Liver (tissue), 9 donors: ENCODE results near the gene SLC7A10. TPM values are rescaled to one million over a fixed set of nuclear protein-coding genes. Genes with fewer than 3 reads are reported as not detected.

Experiments used
- DNase-seq: peaks from one replicate; pipeline ENCODE4 v3.0.0-alpha.2; 2017; ENCODE audit warnings: low spot score
- H3K27ac ChIP-seq, 2 donors: one replicate each; pipeline ENCODE4 v1.7.0; 2013; ENCODE audit warnings: inconsistent platforms in 2 of 2, low read length in 2 of 2, control low read depth in 1 of 2, low read depth in 1 of 2, mild to moderate bottlenecking in 1 of 2
- H3K27me3 ChIP-seq, 4 donors: one replicate each; pipeline versions ENCODE4 v1.6.1 to v1.7.0; 2013; ENCODE audit warnings: low read length in 3 of 4, inconsistent platforms in 1 of 4, mild to moderate bottlenecking in 1 of 4, moderate library complexity in 1 of 4; ENCODE audit not compliant: control insufficient read depth in 4 of 4, insufficient read depth in 4 of 4
- H3K36me3 ChIP-seq, 4 donors: one replicate each; pipeline versions ENCODE4 v1.6.1 to v1.7.0; 2013; ENCODE audit warnings: low read length in 3 of 4, mild to moderate bottlenecking in 3 of 4, low read depth in 1 of 4, moderate library complexity in 1 of 4; ENCODE audit not compliant: control insufficient read depth in 4 of 4, insufficient read depth in 3 of 4
- H3K4me1 ChIP-seq, 4 donors: one replicate each; pipeline versions ENCODE4 v1.6.1 to v1.7.0; 2013; ENCODE audit warnings: low read length in 3 of 4, mild to moderate bottlenecking in 3 of 4, moderate library complexity in 1 of 4; ENCODE audit not compliant: control insufficient read depth in 4 of 4, insufficient read depth in 4 of 4
- H3K4me3 ChIP-seq, 3 donors: one replicate each; pipeline versions ENCODE4 v1.6.1 to v1.7.0; 2013; ENCODE audit warnings: low read length in 3 of 3, control low read depth in 1 of 3, low read depth in 1 of 3, mild to moderate bottlenecking in 1 of 3
- H3K9ac ChIP-seq, 2 donors: one replicate each; pipeline ENCODE4 v1.7.0; 2013; ENCODE audit warnings: low read length in 2 of 2, mild to moderate bottlenecking in 2 of 2, moderate library complexity in 2 of 2, control low read depth in 1 of 2, low read depth in 1 of 2
- H3K9me3 ChIP-seq, 4 donors: one replicate each; pipeline versions ENCODE4 v1.6.1 to v1.7.0; 2013; ENCODE audit warnings: low read length in 3 of 4; ENCODE audit not compliant: control insufficient read depth in 4 of 4
- EGR1 ChIP-seq, 2 donors: IDR thresholded peaks; 2 replicates each; pipeline ENCODE4 v1.6.1; 2016 to 2018; ENCODE audit warnings: antibody characterized with exemption in 2 of 2, low read depth in 2 of 2
- FOXA1 ChIP-seq: IDR thresholded peaks from 2 replicates; pipeline ENCODE4 v1.6.1; 2016; ENCODE audit warnings: antibody characterized with exemption
- FOXA2 ChIP-seq: IDR thresholded peaks from 2 replicates; pipeline ENCODE4 v1.6.1; 2016; ENCODE audit warnings: antibody characterized with exemption
- HNF4A ChIP-seq, 2 donors: conservative IDR thresholded peaks; 2 replicates each; pipeline ENCODE4 v1.6.1; 2016; ENCODE audit warnings: antibody characterized with exemption in 2 of 2, mild to moderate bottlenecking in 2 of 2
- HNF4G ChIP-seq: IDR thresholded peaks from 2 replicates; pipeline ENCODE4 v1.6.1; 2016; ENCODE audit warnings: antibody characterized with exemption
- JUND ChIP-seq, 2 donors: IDR thresholded peaks; 2 replicates each; pipeline ENCODE4 v1.6.1; 2016; ENCODE audit warnings: antibody characterized with exemption in 2 of 2
- NR2F2 ChIP-seq: IDR thresholded peaks from 2 replicates; pipeline ENCODE4 v1.6.1; 2016; ENCODE audit warnings: antibody characterized with exemption
- RAD21 ChIP-seq, 2 donors: IDR thresholded peaks; 2 replicates each; pipeline ENCODE4 v1.6.1; 2016; ENCODE audit warnings: antibody characterized with exemption in 2 of 2, mild to moderate bottlenecking in 2 of 2
- RXRA ChIP-seq, 2 donors: IDR thresholded peaks; 2 replicates each; pipeline ENCODE4 v1.6.1; 2017 to 2018; ENCODE audit warnings: antibody characterized with exemption in 2 of 2, mild to moderate bottlenecking in 1 of 2
- SP1 ChIP-seq: IDR thresholded peaks from 2 replicates; pipeline ENCODE4 v1.6.1; 2018; ENCODE audit warnings: antibody characterized with exemption, mild to moderate bottlenecking
- TAF1 ChIP-seq: conservative IDR thresholded peaks from 2 replicates; pipeline ENCODE4 v1.6.1; 2016; ENCODE audit warnings: antibody characterized with exemption, mild to moderate bottlenecking
- YY1 ChIP-seq: IDR thresholded peaks from 2 replicates; pipeline ENCODE4 v1.6.1; 2016; ENCODE audit warnings: antibody characterized with exemption, mild to moderate bottlenecking
- WGBS: extraction: QIAGEN DNeasy Blood & Tissue Kit; methylation state at CpG from one replicate; pipeline ENCODE4 v1.1.7; 2013; 5-methylcytosine and 5-hydroxymethylcytosine counted together
- polyA plus RNA-seq, 2 donors: library from polyadenylated mRNA; stranded (reverse) in 1 of 2; unstranded in 1 of 2; fragments of 200-250 nt in 1 of 2; fragments of >200 nt in 1 of 2; fragmentation: Nextera tagmentation in 1 of 2; extraction: Ambion mirVana in 1 of 2; gene quantifications; one replicate each; pipeline versions ENCODE4 v1.2.1 to v1.2.3, GENCODE V29; 2013 to 2015
- total RNA-seq, 2 donors: library from RNA; depleted of rRNA; stranded (reverse); fragments of >200 nt; gene quantifications; one replicate each; pipeline ENCODE4 v1.2.3, GENCODE V29; 2014
- TF ChIP-seq, protein P1 (sequence below): IDR thresholded peaks from 2 replicates; pipeline ENCODE4 v1.6.1; 2016; ENCODE audit warnings: antibody characterized with exemption
- TF ChIP-seq, protein P2 (sequence below): fragments of 150-350 bp; IDR thresholded peaks from 2 replicates; pipeline ENCODE4 v1.5.1; 2017; ENCODE audit warnings: improper control_type of control experiment, low read depth, low read length; ENCODE audit not compliant: missing input control
- TF ChIP-seq, protein P3 (sequence below): IDR thresholded peaks from 2 replicates; pipeline ENCODE4 v1.6.1; 2016; ENCODE audit warnings: antibody characterized with exemption
- TF ChIP-seq, protein P4 (sequence below): IDR thresholded peaks from 2 replicates; pipeline ENCODE4 v1.6.1; 2016; ENCODE audit warnings: antibody characterized with exemption, mild to moderate bottlenecking
- donor health status: healthy.
- donor health status: healthy.
- donor health status: healthy.
- donor health status: healthy.
- donor health status: healthy.

Gene SLC7A10
- total and polyA plus RNA-seq, 4 donors = not detected

- no peak for DNase-seq
- WGBS = 93% methylated on average over 20 of the region's 20 CpGs
- Histone ChIP-seq H3K36me3 (no peaks in the 10 kb centered on the region), H3K9me3 (no peaks in the 10 kb centered on the region), H3K4me3 (no peak overlapping the region), H3K27ac (no peak overlapping the region), H3K4me1 (peaks cover 5 to 22% (median 12%) of the 10 kb centered on the region in 4 donors), H3K27me3 (no peaks in the 10 kb centered on the region), H3K9ac (no peak overlapping the region)
- TF ChIP-seq, protein P1, sequence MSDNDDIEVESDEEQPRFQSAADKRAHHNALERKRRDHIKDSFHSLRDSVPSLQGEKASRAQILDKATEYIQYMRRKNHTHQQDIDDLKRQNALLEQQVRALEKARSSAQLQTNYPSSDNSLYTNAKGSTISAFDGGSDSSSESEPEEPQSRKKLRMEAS = no peak
- TF ChIP-seq NR2F2 = no peak
- no peak for TF ChIP-seq RXRA (IDR thresholded peaks at IDR 0.05)
- TF ChIP-seq FOXA1 = no peak
Observed at GRCh38 chr19:33235996-33236350, 10.3 kb upstream of the SLC7A10 start.

GRCh38 chr19:33235269-33235995 is 9.8 kb upstream of the SLC7A10 start:
- H3K9ac ChIP-seq = no peak overlapping the region
- TF ChIP-seq, protein P2, sequence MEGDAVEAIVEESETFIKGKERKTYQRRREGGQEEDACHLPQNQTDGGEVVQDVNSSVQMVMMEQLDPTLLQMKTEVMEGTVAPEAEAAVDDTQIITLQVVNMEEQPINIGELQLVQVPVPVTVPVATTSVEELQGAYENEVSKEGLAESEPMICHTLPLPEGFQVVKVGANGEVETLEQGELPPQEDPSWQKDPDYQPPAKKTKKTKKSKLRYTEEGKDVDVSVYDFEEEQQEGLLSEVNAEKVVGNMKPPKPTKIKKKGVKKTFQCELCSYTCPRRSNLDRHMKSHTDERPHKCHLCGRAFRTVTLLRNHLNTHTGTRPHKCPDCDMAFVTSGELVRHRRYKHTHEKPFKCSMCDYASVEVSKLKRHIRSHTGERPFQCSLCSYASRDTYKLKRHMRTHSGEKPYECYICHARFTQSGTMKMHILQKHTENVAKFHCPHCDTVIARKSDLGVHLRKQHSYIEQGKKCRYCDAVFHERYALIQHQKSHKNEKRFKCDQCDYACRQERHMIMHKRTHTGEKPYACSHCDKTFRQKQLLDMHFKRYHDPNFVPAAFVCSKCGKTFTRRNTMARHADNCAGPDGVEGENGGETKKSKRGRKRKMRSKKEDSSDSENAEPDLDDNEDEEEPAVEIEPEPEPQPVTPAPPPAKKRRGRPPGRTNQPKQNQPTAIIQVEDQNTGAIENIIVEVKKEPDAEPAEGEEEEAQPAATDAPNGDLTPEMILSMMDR = peak; percentile 93
- TF ChIP-seq EGR1 (IDR thresholded peaks at IDR 0.05; ENCODE audit: low read depth in 2 of 2) = no peak
- peak; percentile 12 for TF ChIP-seq SP1
- no peak for TF ChIP-seq HNF4G
- peak; percentile 72 to 77 for TF ChIP-seq HNF4A (conservative IDR thresholded peaks at IDR 0.05)
- TF ChIP-seq RAD21 (IDR thresholded peaks at IDR 0.05) = peak; percentile 96 to 98
- no peak for TF ChIP-seq JUND (IDR thresholded peaks at IDR 0.05)
- TF ChIP-seq NR2F2 = peak; percentile 16
- TF ChIP-seq RXRA (IDR thresholded peaks at IDR 0.05) = peak; percentile 22 to 34
- no peak overlapping the region for H3K4me3 ChIP-seq
- no peaks in the 10 kb centered on the region for H3K27me3 ChIP-seq
- H3K9me3 ChIP-seq = no peaks in the 10 kb centered on the region
- peaks cover 2 to 17% (median 7%) of the 10 kb centered on the region in 4 donors for H3K4me1 ChIP-seq
- DNase-seq = peak; percentile 84
- WGBS = 45% methylated on average over 30 of the region's 30 CpGs
- H3K36me3 ChIP-seq = no peaks in the 10 kb centered on the region
- peak overlapping the region; percentile 43 to 51 for H3K27ac ChIP-seq

GRCh38 chr19:33234736-33235135 is 9.1 kb upstream of the SLC7A10 start:
- H3K36me3 ChIP-seq = no peaks in the 10 kb centered on the region
- 61% methylated on average over 9 of the region's 9 CpGs for WGBS
- TF ChIP-seq EGR1 (IDR thresholded peaks at IDR 0.05; ENCODE audit: low read depth in 2 of 2) (no peak), JUND (IDR thresholded peaks at IDR 0.05) (no peak), RXRA (IDR thresholded peaks at IDR 0.05) (no peak), FOXA2 (no peak), SP1 (no peak), HNF4G (no peak), FOXA1 (no peak), TAF1 (no peak), YY1 (no peak)
- TF ChIP-seq, protein P3, sequence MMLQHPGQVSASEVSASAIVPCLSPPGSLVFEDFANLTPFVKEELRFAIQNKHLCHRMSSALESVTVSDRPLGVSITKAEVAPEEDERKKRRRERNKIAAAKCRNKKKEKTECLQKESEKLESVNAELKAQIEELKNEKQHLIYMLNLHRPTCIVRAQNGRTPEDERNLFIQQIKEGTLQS = no peak
- TF ChIP-seq, protein P1 = no peak
- TF ChIP-seq, protein P2 = no peak
- TF ChIP-seq, protein P4, sequence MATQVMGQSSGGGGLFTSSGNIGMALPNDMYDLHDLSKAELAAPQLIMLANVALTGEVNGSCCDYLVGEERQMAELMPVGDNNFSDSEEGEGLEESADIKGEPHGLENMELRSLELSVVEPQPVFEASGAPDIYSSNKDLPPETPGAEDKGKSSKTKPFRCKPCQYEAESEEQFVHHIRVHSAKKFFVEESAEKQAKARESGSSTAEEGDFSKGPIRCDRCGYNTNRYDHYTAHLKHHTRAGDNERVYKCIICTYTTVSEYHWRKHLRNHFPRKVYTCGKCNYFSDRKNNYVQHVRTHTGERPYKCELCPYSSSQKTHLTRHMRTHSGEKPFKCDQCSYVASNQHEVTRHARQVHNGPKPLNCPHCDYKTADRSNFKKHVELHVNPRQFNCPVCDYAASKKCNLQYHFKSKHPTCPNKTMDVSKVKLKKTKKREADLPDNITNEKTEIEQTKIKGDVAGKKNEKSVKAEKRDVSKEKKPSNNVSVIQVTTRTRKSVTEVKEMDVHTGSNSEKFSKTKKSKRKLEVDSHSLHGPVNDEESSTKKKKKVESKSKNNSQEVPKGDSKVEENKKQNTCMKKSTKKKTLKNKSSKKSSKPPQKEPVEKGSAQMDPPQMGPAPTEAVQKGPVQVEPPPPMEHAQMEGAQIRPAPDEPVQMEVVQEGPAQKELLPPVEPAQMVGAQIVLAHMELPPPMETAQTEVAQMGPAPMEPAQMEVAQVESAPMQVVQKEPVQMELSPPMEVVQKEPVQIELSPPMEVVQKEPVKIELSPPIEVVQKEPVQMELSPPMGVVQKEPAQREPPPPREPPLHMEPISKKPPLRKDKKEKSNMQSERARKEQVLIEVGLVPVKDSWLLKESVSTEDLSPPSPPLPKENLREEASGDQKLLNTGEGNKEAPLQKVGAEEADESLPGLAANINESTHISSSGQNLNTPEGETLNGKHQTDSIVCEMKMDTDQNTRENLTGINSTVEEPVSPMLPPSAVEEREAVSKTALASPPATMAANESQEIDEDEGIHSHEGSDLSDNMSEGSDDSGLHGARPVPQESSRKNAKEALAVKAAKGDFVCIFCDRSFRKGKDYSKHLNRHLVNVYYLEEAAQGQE = no peak
- no peak overlapping the region for H3K9ac ChIP-seq
- H3K27ac ChIP-seq = no peak overlapping the region
- DNase-seq = no peak
- peaks cover 0 to 10% (median 2%) of the 10 kb centered on the region in 4 donors for H3K4me1 ChIP-seq
- H3K27me3 ChIP-seq = no peaks in the 10 kb centered on the region
- H3K9me3 ChIP-seq = no peaks in the 10 kb centered on the region
- H3K4me3 ChIP-seq = no peak overlapping the region
